Type B pancreatic cell (in vitro differentiated cells): ENCODE results near the gene PTPRR. TPM values are rescaled to one million over a fixed set of nuclear protein-coding genes. Genes with fewer than 3 reads are reported as not detected.

ENCODE experiments used
- DNase-seq: peaks from one replicate; pipeline ENCODE4 v3.0.0; 2021; ENCODE audit warnings: mixed read lengths; ENCODE audit not compliant: unreplicated experiment; ENCODE audit errors: extremely low spot score
- H3K27ac Mint-ChIP-seq: 2 replicates; pipeline ENCODE4 v1.8.0; 2021; ENCODE audit warnings: mild to moderate bottlenecking, mixed read lengths
- H3K27me3 Mint-ChIP-seq: 2 replicates; pipeline ENCODE4 v1.8.0; 2021; ENCODE audit warnings: mixed read lengths
- H3K36me3 Mint-ChIP-seq: 2 replicates; pipeline ENCODE4 v1.8.0; 2021; ENCODE audit warnings: mixed read lengths
- H3K4me1 Mint-ChIP-seq: one replicate; pipeline ENCODE4 v1.8.0; 2021; ENCODE audit warnings: mixed read lengths; ENCODE audit not compliant: unreplicated experiment
- H3K4me3 Mint-ChIP-seq: 2 replicates; pipeline ENCODE4 v1.8.0; 2021; ENCODE audit warnings: mild to moderate bottlenecking, mixed read lengths
- H3K9me3 Mint-ChIP-seq: 2 replicates; pipeline ENCODE4 v1.8.0; 2021; ENCODE audit warnings: mixed read lengths
- total RNA-seq: library from RNA; stranded (reverse); gene quantifications from 2 replicates; pipeline ENCODE4 v1.2.1, GENCODE V29; 2021; ENCODE audit warnings: low replicate concordance
- TF ChIP-seq, protein P1 (sequence below): fragments of 200-600 bp; sonication (generic); conservative IDR thresholded peaks from 2 replicates; pipeline ENCODE4 v1.5.0; 2021; ENCODE audit warnings: antibody characterized with exemption, mild to moderate bottlenecking

Gene PTPRR
- total RNA-seq, 1 donor from 2014 or later = 0.77 TPM

DNA sequence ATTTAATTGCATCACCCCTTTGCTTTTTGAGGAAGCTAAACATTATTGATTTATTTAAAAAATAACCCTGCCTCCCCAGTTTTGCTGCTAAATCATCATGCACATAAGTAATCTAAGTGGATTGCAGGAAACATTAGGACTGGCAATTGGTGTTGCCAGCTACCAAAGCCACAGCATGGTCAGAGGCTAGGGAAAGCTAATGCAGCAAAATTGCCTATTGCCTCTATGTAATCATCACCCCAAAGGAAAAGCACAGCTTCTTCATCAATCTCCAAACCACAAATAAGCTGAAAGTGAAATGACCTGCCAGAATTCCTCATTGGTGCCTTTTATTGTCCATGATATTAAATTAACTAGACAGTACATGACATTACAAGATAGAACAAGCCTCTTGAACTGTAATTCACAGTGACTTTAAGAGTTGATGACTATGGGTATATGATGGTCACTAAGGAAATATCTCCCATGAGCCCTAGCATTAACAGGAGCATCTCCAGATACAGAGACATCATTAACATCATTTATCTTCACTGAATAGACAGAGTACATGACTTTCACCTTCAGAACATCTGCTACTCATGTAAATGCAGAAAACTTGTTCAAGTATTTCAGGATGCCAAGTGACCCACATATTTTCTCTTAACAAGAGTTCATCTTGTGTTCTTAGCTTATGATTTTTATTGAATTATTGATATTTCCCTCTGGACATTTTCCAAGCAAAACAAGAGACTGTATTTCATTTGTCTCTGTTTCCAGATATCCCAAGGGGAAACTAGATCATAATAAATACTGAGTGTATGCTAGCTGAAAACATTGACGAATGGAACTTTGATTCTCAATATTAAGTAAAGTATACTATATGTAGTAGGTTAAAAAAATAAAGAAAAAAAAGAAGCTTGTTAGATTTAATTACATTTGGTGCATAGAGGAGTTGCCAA lies 29.4 kb downstream of the PTPRR start:
- Mint-ChIP-seq H3K27ac (no peak overlapping the region), H3K27me3 (no peaks in the 10 kb centered on the region), H3K4me3 (no peak overlapping the region), H3K4me1 (no peaks in the 10 kb centered on the region), H3K36me3 (no peaks in the 10 kb centered on the region), H3K9me3 (no peaks in the 10 kb centered on the region)
- TF ChIP-seq, protein P1, sequence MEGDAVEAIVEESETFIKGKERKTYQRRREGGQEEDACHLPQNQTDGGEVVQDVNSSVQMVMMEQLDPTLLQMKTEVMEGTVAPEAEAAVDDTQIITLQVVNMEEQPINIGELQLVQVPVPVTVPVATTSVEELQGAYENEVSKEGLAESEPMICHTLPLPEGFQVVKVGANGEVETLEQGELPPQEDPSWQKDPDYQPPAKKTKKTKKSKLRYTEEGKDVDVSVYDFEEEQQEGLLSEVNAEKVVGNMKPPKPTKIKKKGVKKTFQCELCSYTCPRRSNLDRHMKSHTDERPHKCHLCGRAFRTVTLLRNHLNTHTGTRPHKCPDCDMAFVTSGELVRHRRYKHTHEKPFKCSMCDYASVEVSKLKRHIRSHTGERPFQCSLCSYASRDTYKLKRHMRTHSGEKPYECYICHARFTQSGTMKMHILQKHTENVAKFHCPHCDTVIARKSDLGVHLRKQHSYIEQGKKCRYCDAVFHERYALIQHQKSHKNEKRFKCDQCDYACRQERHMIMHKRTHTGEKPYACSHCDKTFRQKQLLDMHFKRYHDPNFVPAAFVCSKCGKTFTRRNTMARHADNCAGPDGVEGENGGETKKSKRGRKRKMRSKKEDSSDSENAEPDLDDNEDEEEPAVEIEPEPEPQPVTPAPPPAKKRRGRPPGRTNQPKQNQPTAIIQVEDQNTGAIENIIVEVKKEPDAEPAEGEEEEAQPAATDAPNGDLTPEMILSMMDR = no peak
- DNase-seq = no peak

DNA sequence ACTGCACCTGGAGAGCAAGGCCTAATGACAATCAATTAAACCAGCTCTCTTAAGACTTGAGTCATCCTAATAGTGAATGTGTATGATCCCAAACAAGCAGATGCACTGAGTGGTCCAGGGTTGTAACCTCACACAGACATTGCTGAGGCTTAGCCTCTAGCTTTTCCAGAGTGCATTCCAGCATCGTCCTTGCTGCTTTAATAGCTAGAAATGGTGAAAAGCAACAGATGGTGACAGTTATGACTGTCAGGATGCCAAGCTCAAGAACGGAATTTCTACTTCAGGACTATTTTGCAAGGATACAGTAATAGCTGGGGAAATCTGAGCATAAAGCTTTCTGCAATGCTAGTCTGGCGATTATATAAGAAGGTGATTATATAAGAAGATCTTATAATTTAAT lies 34.6 kb downstream of the PTPRR start:
- Mint-ChIP-seq H3K27me3 (no peaks in the 10 kb centered on the region), H3K36me3 (no peaks in the 10 kb centered on the region), H3K4me1 (no peaks in the 10 kb centered on the region), H3K9me3 (no peaks in the 10 kb centered on the region), H3K27ac (no peak overlapping the region), H3K4me3 (no peak overlapping the region)
- TF ChIP-seq, protein P1 = no peak
- no peak for DNase-seq

DNA sequence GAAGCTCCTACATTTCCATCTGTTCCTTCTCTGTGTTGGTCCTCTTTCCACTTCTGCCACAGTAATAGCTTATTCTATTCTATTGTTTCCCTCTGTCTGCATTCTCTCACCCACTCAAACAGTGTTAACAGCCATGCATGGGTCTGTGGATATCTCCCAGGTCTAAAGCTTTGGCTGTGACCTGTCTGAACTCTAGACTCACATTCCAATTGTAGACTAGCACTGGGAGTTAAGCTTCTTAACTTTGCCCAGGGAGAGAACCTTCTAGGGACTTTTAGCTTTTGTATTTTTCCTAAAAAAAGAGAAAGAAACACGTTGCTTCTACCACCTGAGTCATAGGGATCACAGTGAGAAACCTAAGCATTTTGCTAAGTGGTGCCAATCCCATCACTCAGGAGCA lies 36.7 kb downstream of the PTPRR start:
- TF ChIP-seq, protein P1 = no peak
- H3K4me3 Mint-ChIP-seq = no peak overlapping the region
- no peaks in the 10 kb centered on the region for H3K4me1 Mint-ChIP-seq
- H3K27me3 Mint-ChIP-seq = no peaks in the 10 kb centered on the region
- no peak overlapping the region for H3K27ac Mint-ChIP-seq
- no peaks in the 10 kb centered on the region for H3K9me3 Mint-ChIP-seq
- DNase-seq = no peak
- H3K36me3 Mint-ChIP-seq = no peaks in the 10 kb centered on the region

DNA sequence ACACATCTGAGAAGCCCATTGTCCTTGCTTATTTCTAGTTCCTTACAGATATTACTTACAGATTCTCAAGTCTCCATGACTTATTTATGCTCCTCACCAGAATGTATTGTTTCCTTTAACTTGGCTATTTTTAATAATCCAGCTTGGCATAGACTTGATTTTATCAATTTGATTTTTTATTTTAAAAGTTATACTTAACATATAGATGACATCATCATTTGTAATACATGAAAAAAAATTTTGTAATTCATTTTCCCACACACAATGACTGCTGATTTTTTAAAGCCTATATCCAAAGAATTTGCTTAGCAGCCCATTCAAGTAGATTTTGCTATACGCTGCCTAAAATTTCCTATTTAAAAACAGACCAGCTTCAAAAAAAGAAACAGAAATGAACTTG lies 39.8 kb downstream of the PTPRR start:
- TF ChIP-seq, protein P1 = no peak
- DNase-seq = no peak
- H3K27ac Mint-ChIP-seq = no peak overlapping the region
- H3K4me1 Mint-ChIP-seq = no peaks in the 10 kb centered on the region
- no peaks in the 10 kb centered on the region for H3K27me3 Mint-ChIP-seq
- no peaks in the 10 kb centered on the region for H3K9me3 Mint-ChIP-seq
- H3K36me3 Mint-ChIP-seq = no peaks in the 10 kb centered on the region
- H3K4me3 Mint-ChIP-seq = no peak overlapping the region

DNA sequence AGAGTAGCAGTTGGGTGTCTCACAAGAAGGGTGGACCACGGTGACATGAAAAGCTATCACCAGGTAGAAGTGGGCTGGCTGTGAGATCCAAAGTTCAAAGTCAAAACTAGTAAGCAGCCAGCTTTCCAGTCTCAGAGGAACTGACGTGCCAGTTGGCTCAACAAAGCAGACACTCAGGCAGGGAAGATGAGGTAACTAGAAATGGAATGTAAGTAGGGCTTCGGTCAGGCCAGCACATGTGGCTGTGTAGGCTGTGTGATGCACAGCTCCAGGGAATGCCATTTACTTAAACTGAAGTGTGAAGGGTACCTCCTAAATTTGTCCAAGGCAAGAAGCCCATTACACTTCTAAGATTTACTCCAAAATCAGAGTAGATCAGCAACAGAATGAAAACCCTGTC lies 43.6 kb downstream of the PTPRR start:
- Mint-ChIP-seq H3K9me3 (no peaks in the 10 kb centered on the region), H3K27me3 (no peaks in the 10 kb centered on the region), H3K4me3 (no peak overlapping the region), H3K36me3 (no peaks in the 10 kb centered on the region), H3K27ac (no peak overlapping the region), H3K4me1 (no peaks in the 10 kb centered on the region)
- TF ChIP-seq, protein P1 = no peak
- no peak for DNase-seq
